ENCODE data around the gene TJP1.
"Not testable (repeated sequence)": the region's sequence is repeated elsewhere in the genome, so short reads cannot be mapped to it uniquely, and the experiment has no call there.

TJP1 gene

DNA sequence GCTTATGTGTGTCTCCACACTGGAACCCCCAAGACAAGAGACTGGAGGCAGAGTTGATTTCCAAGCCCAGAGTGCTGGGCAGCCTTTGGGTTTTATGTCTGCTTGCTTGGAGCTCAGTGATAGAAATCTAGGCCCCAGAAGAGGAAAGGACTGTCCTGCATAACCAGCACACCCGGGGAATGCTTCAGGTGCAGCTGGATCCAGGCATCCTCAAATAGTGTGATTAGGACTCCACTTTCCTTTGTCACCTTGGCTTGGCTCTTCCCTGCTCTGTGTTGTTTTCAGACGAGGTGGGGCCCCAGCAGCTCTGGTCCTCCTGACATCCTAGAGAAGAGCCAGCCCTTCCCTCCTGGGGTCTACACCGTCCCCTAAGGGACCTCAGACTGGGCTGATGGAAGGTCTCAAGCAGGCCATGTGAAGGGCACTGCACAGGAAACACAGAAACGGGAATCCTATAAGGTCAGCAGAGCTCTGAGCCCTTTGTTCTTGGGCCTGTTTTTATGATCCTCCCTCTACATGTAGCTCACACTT lies 143.7 kb downstream of the TJP1 start:
- no peak for DNase-seq

DNA sequence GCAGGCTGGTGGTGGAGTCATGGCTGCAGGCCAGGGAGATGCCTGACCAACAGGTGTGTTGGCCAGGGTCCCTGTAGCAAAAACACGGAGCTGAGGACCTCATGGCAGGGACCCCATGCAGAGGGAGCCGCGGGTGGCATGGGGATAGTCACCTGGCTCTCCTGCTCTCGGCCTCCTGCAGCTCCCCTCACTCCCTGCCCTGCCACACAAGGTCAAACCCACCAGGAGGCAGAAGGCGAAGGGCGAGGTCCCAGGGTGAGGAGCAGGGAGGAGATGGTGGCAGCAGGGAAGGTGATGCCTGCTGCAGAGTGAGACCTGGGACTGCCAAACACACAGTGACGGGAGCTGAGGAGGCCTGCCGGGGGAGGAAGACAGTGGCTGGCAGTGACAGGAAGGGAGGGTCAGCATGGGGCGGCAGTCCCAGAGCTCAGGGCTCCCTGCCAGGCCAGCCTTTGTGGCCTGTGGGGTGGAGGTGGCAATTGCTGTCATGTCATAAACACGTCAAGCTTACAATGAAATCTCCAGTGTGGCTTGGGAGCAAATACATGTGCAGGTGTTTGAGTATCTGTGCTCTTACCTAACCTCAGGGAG lies 144.3 kb downstream of the TJP1 start:
- DNase-seq, result no peak

DNA sequence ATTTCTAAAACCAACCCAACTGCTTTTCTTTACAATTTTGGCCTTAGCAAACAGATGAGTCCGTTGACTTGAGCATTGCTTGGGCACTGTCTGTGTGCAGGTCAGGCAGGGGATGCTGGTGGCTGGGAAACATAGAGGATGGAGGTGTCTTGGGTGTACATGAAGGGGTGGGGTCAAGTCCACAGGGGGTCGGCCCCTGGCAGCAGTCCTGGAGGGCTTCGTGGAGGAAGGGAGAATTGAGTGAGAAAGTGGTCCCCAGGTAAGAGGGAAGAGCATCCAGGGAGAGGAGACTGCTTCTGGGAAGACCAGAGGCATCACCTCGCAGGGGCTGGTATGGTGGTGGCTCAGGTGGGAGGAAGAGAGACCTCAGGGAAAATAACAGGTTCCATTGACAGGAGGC lies 144.8 kb downstream of the TJP1 start:
- no peak for DNase-seq

- no peak for DNase-seq
Measured at GRCh38 chr15:29676961-29677402, 145.3 kb downstream of the TJP1 start.

GRCh38 chr15:29676374-29676960 lies 145.8 kb downstream of the TJP1 start:
- not testable (repeated sequence) for DNase-seq

DNA sequence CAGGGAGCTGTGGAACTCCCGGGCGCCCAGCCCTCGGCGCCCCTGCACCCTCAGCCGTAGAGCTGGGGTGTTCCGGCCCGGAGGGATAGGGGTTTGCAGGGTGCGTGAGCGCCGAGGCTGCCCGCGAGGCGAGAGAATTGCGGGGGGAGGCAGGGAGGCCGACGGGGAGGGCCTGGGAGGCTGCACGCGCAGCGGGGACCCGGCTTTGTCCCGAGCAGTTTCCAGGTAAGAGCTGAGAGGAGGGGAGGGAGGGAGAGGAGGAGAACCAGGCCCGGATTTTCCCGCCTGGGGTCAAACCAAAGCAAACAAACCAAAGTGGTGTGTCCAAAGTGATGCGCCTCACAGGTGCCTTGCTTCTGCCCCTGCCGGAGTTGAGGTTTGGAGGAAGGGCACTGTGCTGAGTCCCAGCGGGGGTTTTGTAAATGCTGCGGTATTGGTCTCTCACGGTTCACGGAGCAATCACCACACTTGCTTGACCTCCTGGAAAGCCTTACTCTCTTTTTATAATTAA lies 146.4 kb downstream of the TJP1 start:
- DNase-seq, result no peak

DNA sequence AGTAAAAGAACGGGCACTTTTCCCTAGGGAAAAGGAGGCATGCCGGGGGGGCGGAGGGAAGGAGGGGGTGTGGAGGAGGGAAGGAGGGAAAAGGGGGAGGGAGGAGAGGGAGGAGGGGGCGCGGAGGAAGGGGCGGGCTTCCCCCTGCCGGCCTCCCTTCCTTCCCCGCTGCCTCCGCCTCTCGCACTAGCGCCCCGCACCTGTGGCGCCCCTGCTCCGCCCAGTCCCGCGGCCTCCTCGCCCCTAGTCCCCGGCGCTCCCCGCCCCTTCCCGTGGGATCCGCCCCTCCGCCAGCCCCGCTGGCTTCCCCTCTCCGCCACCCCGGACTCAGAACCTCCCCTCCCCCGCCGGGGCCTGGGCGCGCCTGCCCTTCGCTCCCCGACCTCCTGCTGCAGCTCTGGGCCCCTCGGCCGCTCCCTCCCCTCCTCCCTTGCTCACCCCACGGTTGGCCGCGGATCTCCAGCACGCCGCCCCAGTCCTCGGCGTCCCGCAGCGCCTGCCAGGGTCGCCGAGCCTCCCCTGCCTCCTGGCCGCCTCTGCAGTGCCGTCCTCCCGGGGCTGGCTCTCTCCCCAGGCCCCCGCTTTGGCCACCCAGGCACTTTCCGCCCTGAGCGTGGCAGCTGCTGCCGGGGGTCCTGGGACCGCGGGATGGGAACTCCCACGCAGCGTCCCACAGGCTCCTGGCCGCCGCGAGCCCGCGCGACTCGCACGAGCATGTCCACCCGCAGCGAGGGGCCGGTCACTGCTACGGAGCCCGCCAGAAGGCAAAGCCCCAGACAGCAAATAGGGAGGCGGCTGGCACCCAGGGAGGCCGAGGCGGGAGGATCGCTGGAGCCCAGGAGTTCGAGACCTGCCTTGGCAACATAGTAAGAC lies 147.4 kb downstream of the TJP1 start:
- no peak for DNase-seq

DNA sequence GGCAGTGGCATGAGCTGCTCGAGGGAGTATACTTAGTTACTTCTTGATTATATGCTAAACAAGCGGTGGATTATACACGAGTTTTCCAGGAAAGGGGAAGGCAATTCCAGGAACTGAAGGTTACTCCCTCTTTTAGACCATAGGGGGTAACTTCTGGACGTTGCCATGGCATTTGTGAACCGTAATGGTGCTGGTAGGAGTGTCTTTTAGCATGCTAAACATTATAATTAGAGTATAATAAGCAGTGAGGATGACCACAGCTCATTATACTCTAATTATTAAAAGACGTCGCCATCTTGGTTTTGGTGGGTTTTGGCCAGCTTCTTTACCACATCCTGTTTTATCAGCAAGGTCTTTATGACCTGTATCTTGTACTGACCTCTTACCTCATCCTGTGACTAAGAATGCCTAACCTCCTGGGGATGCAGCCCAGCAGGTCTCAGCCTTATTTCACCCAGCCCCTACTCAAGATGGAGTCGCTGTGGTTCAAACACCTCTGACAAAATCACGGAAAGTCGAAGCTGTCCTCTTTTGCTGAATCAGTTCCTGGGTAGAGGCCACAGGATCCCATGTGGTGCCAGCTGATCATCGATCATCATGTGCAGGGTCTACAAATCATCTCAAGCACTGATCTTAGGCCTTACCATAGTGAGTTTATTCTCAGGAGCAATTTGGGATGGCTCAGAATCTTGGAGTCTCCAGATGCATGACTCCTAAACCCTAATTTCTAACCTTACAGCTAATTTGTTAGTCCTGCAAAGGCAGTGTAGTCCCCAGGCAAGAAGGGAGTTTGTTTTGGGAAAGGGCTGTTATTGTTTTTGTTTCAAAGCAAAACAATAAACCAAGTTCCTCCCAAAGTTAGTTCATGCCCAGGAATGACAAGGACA lies 149.1 kb downstream of the TJP1 start:
- DNase-seq, result no peak

- no peak for DNase-seq
Measured at GRCh38 chr15:29672446-29672845, 149.8 kb downstream of the TJP1 start.

GRCh38 chr15:29672046-29672445 lies 150.2 kb downstream of the TJP1 start:
- not testable (repeated sequence) for DNase-seq

DNA sequence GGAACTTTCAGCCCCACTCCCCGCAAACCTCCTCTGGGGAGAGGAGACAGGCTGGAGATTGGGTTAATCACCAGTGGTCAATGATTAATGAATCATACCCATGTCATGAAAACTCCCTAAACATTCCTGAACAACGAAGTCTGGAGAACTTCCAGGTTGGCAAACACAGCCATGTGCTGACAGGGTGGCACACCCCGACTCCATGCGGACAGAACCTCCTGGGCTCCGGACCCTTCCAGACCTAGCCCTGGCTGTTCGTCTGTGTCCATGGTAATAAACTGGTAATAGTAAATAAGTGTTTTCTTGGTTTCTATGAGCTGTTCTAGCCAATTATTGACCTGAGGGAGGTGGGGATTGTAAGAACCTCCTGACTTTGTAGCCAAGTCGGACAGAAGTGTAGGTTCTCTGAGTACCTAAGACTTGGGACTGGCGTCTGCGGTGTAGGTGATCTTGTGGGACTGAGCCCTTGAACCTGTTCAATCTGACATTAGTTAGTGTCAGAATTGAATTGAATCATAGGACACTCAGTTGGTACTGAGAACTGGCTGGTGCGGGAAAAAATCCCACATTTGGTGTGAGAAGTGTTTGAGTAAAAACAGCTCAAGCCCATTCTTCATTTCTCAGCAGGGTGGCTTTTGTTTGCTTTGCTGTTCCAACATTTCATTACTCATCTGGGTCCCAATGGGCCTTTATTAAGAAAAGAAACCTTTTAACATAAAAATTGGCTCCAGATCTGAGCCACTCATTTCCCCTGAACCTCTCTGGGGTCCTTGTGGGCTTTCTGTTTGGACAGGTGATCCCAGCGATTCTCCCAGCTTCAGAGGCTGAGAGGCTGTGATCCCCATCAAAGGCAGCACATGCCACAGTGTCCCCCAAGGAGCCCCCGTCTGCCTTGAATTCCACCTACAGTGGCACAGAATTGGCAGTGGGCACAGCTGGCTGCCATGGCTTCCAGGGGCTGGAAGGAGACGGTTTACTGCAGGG lies 151.0 kb downstream of the TJP1 start:
- DNase-seq, result no peak

DNA sequence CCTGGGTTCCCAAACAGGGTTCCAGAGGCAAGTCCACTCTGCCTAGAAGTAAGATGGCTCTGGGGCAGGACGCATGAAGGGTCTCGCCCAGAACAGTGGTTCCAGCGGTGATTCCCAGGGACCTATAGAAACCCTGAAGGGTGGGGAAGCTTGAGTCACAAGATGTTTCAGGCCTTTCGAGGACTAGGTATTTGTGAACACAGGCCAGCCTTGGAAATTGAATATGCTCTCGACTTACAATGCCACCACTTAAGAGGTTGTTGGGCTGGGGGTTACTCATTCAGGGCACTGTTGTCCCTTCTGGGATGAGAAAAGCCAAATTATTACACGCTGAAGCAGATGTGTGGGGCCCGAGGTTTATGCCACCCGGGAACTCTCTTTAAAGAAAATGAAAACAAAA lies 152.0 kb downstream of the TJP1 start:
- no peak for DNase-seq

DNA sequence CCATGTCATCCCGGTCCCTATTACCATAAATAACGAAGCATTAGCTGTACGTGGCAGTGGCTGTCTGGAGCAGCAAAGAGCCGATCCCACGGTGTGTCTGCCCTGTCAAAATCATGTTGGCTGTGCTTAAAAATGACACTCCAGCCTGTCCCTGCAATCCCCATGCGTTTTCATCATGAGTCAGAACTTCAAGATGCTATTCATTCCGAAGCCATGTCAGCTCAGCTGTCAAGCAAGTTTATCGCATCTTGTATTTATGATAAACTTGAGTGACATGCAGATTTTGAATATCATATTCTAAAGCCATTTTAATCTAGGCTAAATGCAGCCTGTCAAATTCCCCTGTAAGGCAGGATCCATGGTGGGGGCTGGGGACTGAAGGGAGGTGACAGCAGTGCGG lies 152.4 kb downstream of the TJP1 start:
- DNase-seq, result no peak

GRCh38 chr15:29668120-29668602 lies 154.1 kb downstream of the TJP1 start:
- DNase-seq, result no peak

- no peak for DNase-seq
Measured at GRCh38 chr15:29666241-29666640, 156.0 kb downstream of the TJP1 start.

DNA sequence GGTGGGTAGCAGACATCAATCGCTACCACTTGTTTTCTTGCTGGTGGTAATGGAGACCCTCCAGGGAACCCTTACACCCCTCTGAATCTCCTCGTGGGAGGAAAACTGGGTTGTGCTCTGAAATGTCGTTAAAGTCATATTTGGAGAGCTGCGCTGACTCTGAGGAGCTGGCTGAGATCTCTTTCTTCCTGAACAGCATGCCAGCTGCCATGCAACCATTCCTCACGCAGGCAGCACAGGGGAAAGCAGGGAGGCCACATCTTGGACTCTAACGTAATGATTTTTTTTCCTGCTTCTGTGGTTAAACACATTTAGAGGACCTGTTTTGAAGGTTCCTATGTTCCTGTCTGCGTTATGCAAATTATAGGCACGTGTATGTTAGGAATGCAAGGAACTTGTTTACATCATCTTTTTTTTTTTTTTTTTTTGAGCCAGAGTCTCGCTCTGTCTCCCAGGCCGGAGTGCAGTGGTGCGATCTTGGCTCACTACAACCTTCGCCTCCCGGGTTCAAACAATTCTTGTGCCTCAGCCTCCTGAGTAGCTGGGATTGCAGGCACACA lies 156.7 kb downstream of the TJP1 start:
- no peak for DNase-seq

DNA sequence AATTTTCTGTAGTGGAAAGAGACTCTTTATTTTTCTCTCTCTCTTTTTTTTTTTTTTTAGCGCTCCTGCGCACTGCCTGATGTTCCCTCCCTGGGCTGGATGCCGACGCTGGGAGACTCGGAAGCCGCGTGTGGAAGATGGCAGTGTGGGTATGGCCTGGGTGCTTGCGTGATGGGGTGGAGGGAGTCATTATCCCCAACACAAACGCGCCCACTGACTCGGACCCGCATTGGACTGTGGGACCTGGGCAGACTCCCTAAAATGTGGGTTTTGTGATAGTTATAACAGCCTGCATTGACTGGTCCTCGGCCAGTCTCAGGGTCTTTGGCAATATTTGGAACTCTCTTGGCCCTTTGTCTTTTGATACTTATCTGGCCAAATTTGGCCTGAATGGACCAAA lies 157.9 kb downstream of the TJP1 start:
- DNase-seq, result no peak

GRCh38 chr15:29657476-29657817 lies 164.8 kb downstream of the TJP1 start:
- not testable (repeated sequence) for DNase-seq

GRCh38 chr15:29656636-29657475 lies 165.4 kb downstream of the TJP1 start:
- no peak for DNase-seq

GRCh38 chr15:29652595-29652994 lies 169.7 kb downstream of the TJP1 start:
- no peak for DNase-seq

Data from SIG-M5 (cell line).